Activated naive CD4-positive, alpha-beta T cell treated with anti-CD3 and anti-CD28 coated beads, Interleukin-2, amount 10 ng/mL, durations not matched to agents 7 days and 5 days (primary cell): ENCODE results near the gene NTN5.
"Not testable (repeated sequence)": the region's sequence is repeated elsewhere in the genome, so short reads cannot be mapped to it uniquely, and the experiment has no call there.

Experiments used
- CTCF ChIA-PET: fragments of 350-600 bp; sonication (Branson Sonifier 250); formaldehyde crosslinking; loops from one replicate; lab custom pipeline; 2021; ENCODE audit warnings: antibody characterized with exemption; lab: Charles Lee
- DNase-seq: peaks from one replicate; pipeline ENCODE4 v3.0.0-alpha.2; 2020
- H3K27ac Mint-ChIP-seq: one replicate; pipeline ENCODE4 v1.8.0; 2021; ENCODE audit warnings: mild to moderate bottlenecking, moderate library complexity, mixed read lengths
- H3K27me3 Mint-ChIP-seq: one replicate; pipeline ENCODE4 v1.8.0; 2021; ENCODE audit warnings: mild to moderate bottlenecking, mixed read lengths
- H3K36me3 Mint-ChIP-seq: one replicate; pipeline ENCODE4 v1.8.0; 2021; ENCODE audit warnings: mixed read lengths
- H3K4me1 Mint-ChIP-seq: one replicate; pipeline ENCODE4 v1.8.0; 2021; ENCODE audit warnings: mixed read lengths
- H3K4me3 Mint-ChIP-seq: one replicate; pipeline ENCODE4 v1.8.0; 2021; ENCODE audit warnings: mild to moderate bottlenecking, moderate library complexity, mixed read lengths
- H3K9me3 Mint-ChIP-seq: one replicate; pipeline ENCODE4 v1.8.0; 2021; ENCODE audit warnings: mixed read lengths

The NTN5 gene

DNA sequence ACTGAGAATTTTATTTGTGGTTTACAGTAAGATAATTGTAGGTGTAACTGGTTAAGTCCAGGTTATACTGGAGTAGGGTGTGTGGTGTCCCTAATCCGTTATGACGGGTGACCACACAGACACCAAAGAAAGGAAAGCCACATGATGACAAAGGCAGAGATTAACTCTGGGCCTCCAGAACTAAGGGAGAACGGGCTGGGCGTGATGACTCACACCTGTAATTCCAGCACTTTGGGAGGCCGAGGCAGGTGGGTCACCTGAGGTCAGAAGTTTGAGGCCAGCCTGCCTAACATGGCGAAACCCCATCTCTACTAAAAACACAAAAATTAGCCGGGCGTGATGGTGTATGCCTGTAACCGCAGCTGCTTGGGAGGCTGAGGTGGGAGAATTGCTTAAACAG lies 12.8 kb upstream of the NTN5 start:
- no peak overlapping the region for H3K4me3 Mint-ChIP-seq
- H3K27ac Mint-ChIP-seq = no peak overlapping the region
- H3K4me1 Mint-ChIP-seq = no peaks in the 10 kb centered on the region
- CTCF ChIA-PET = no interaction called here
- no peaks in the 10 kb centered on the region for H3K36me3 Mint-ChIP-seq
- H3K27me3 Mint-ChIP-seq = no peaks in the 10 kb centered on the region
- DNase-seq = no peak
- no peaks in the 10 kb centered on the region for H3K9me3 Mint-ChIP-seq

DNA sequence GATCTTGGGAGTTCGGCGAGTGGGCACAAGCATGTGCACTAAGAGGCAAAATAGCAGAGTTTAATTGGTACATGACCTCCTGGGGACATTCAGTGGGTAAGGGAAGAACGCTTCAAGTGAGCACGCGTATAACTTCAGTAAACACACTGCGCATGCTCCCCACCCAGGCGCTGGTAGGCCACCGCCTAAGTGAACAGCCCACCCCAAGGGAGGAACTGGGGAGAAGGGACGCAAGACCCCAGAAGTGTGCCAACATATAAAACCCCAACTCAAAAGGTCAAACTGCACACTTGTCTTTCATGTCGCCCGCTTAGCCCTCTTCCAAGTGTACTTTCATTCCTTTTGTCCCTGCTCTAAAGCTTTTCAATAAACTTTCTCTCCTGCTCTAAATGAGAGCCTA lies 10.5 kb upstream of the NTN5 start:
- CTCF ChIA-PET = interaction anchor here (1.2 to 1.4 kb wide), 2 partner anchors 9 to 12 kb away, joined by 3 to 4 read pairs; no protein-coding TSS in a partner anchor
- H3K27me3 Mint-ChIP-seq = no peaks in the 10 kb centered on the region
- DNase-seq = no peak
- no peak overlapping the region for H3K4me3 Mint-ChIP-seq
- H3K36me3 Mint-ChIP-seq = no peaks in the 10 kb centered on the region
- no peaks in the 10 kb centered on the region for H3K4me1 Mint-ChIP-seq
- no peak overlapping the region for H3K27ac Mint-ChIP-seq
- no peaks in the 10 kb centered on the region for H3K9me3 Mint-ChIP-seq

DNA sequence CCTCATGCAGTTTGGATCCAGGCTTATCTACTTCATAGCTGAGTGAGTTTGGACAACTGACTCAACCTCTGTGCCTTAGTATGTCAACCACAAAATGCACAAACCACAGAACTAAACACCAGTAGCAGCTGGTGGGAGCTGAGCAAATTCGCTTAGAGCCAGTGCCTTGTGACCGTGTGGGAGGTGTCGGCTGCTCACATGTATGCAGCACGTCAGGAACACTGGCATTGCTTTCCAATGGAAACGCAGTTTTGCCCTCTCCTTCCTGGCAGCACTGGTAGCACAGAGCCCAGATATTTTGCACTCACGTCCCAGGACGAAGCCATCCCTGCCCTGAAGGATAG lies 8.3 kb upstream of the NTN5 start:
- Mint-ChIP-seq H3K27ac (no peak overlapping the region), H3K4me1 (no peaks in the 10 kb centered on the region), H3K27me3 (peaks cover 11% of the 10 kb centered on the region), H3K9me3 (no peaks in the 10 kb centered on the region), H3K36me3 (no peaks in the 10 kb centered on the region), H3K4me3 (no peak overlapping the region)
- CTCF ChIA-PET = no interaction called here
- no peak for DNase-seq

DNA sequence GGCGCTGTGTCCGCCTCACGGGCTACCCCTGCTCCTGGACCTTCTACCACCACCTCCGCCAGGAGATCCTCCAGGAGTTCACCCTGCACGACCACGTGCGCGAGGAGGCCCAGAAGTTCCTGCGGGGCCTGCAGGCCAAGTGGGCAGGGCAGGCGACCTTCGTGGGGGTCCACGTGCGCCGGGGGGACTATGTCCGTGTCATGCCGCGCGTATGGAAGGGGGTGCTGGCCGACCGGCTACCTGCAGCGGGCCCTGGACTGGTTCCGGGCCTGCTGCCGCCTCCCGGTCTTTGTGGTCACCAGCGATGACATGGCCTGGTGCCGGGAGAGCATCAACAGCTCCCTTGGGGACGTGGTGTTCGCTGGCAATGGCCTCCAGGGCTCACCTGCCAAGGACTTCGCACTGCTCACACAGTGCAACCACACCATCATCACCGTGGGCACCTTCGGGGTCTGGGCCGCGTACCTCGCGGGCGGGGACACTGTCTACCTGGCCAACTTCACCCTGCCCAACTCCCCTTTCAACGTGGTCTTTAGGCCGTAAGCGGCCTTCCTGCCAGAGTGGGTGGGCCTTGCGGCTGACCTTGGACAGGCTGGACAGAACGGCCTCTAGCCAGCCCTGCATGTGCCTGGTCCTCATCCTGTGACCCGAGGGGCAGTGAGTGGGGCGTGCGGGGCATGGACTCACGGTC lies 7.8 kb upstream of the NTN5 start:
- CTCF ChIA-PET = no interaction called here
- Mint-ChIP-seq H3K9me3 (no peaks in the 10 kb centered on the region), H3K27me3 (peaks cover 14% of the 10 kb centered on the region), H3K36me3 (no peaks in the 10 kb centered on the region), H3K4me3 (no peak overlapping the region), H3K27ac (no peak overlapping the region), H3K4me1 (no peaks in the 10 kb centered on the region)
- no peak for DNase-seq

DNA sequence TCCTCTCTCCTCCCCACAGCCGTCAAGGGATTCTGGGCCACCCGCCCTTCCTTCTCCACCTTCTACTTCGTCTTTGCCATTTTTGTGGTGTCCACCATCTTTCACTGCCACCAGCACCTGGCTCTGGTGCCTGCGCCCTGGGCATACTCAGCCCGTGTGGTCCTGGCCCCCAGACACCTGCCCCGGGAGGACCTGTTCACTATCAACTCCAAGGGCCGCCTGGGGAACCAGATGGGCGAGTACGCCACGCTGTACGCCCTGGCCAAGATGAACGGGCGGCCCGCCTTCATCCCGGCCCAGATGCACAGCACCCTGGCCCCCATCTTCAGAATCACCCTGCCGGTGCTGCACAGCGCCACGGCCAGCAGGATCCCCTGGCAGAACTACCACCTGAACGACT lies 7.2 kb upstream of the NTN5 start:
- H3K4me3 Mint-ChIP-seq, H3K9me3 Mint-ChIP-seq, CTCF ChIA-PET, DNase-seq, H3K4me1 Mint-ChIP-seq, H3K27ac Mint-ChIP-seq, H3K36me3 Mint-ChIP-seq: not testable (repeated sequence)
- peaks cover 18% of the 10 kb centered on the region for H3K27me3 Mint-ChIP-seq

DNA sequence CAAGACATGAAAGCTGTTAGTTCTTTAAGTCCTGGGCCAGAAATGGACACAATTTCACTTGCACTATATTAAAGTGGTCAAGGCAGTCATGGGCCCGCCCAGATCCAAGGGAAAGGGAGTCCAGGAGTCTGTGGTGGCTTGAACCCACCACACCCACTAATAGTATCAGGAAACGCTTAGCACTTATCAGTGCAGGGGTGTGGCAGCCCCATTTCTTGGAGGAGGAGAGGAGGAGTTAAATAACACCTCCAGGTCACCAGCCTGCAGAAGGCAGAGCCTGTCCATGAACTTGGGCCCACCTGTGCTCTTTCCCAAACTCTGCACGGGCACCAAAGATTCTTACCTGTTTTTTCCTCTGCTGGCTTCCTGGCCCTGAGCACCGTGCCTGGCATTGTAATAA lies 5.4 kb upstream of the NTN5 start:
- H3K27ac Mint-ChIP-seq = no peak overlapping the region

DNA sequence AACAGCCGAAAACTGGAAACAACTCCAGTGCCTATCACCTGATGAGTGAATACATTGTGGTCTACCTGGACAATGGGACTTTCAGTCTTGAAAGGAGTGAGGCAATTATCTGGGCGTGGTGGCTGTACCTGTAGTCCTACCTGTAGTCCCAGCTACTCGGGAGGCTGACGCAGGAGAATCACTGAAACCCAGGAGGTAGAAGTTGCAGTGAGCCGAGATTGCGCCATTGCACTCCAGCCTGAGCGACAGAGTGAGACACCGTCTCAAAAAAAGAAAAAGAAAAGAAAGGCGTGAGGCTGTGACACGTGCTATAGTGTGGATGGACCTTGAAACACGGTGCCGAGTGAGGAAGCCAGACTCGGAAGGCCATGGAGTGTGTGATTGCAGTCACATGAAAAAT lies 4.1 kb upstream of the NTN5 start:
- CTCF ChIA-PET = interaction anchor here (0.8 to 4.3 kb wide), 5 partner anchors 10 to 294 kb away, joined by 3 to 31 read pairs (median 5); partner anchors contain the start of gene CA11
- H3K4me1 Mint-ChIP-seq = peaks cover 6% of the 10 kb centered on the region
- peaks cover 27% of the 10 kb centered on the region for H3K27me3 Mint-ChIP-seq
- DNase-seq = no peak
- no peaks in the 10 kb centered on the region for H3K36me3 Mint-ChIP-seq
- no peaks in the 10 kb centered on the region for H3K9me3 Mint-ChIP-seq
- no peak overlapping the region for H3K27ac Mint-ChIP-seq
- H3K4me3 Mint-ChIP-seq = no peak overlapping the region

More for the DNA sequence above, 5.4 kb upstream of the NTN5 start:
- DNase-seq = no peak
- CTCF ChIA-PET = interaction anchor here (1.7 to 2.3 kb wide), 2 partner anchors 61 to 293 kb away, joined by 5 read pairs; no protein-coding TSS in a partner anchor
- H3K9me3 Mint-ChIP-seq = no peaks in the 10 kb centered on the region
- H3K4me1 Mint-ChIP-seq = peaks cover 6% of the 10 kb centered on the region
- peaks cover 22% of the 10 kb centered on the region for H3K27me3 Mint-ChIP-seq
- H3K36me3 Mint-ChIP-seq = no peaks in the 10 kb centered on the region
- H3K4me3 Mint-ChIP-seq = no peak overlapping the region

DNA sequence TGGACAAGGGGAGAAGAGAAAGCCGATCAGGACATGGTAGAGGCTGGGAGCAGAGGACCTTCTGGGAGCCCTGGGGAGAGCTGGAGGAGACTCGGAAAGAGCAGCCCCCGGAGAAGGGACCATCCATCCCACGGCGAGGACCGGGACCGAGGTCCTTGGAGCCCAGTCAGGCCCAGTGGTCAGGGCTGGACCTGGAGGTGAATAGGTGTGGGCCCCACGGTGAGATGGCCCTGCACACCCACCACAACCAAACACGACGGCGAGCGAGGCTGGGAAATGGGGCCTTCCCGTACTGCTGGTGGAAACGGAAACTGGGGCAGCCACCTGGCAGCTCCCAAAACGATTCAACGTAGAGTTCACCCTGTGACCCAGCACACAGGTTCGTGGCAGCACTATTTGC lies 3.7 kb upstream of the NTN5 start:
- Mint-ChIP-seq H3K27me3 (peaks cover 27% of the 10 kb centered on the region), H3K4me3 (no peak overlapping the region), H3K9me3 (no peaks in the 10 kb centered on the region)

DNA sequence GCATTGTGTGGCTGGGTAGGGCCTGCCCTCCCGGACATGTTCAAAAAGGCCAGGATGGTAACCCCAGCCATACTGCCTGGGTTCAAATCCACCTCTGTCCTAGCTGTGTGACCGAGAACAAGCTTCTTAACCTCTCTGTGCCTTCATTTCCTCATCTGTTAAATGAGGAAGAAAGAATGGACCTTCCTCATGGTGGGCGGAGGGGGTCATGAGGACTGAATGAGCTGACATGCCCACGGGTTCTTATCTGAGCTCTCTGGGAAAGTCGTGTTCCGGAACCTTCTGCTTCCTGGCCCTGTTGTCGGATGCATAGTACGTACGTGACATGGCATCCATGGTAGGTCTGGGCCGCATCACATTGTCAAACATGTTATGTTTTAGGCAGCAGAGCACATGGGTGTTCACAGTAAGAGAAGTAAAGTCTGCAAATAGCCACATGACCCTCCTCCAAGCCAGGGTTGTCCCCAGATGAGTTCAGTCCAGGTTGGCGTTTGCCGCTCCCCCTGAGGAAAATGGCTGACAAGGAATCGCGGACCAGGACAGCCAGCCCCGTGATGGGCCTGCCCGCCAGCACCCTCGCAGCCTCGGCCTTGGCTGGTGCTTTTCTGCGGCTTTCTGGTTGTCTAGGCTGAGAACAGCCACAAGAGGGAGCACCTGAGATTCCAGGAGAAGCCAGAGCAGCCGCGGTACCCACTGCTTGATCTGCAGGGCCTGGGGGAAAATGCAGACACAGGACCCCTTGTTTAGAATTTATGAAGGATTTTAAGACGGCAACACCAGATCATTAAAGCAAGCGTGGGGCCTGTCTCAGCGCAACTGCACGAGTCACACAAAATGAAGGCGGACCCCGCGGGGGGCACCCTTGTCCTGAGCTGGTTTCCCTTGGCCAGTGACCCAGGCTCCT lies 2.4 kb upstream of the NTN5 start:
- peaks cover 27% of the 10 kb centered on the region for H3K27me3 Mint-ChIP-seq
- H3K4me1 Mint-ChIP-seq = peaks cover 6% of the 10 kb centered on the region
- no peaks in the 10 kb centered on the region for H3K36me3 Mint-ChIP-seq
- DNase-seq = peak; percentile 86
- CTCF ChIA-PET = interaction anchor here (0.8 to 4.3 kb wide), 12 partner anchors 9 to 295 kb away, joined by 3 to 31 read pairs (median 4); partner anchors contain the start of gene CA11
- H3K9me3 Mint-ChIP-seq = no peaks in the 10 kb centered on the region
- H3K4me3 Mint-ChIP-seq = no peak overlapping the region
- H3K27ac Mint-ChIP-seq = no peak overlapping the region

More for the DNA sequence above, 3.7 kb upstream of the NTN5 start:
- CTCF ChIA-PET = interaction anchor here (1.6 to 4.3 kb wide), 4 partner anchors 10 to 171 kb away, joined by 3 to 31 read pairs (median 4); partner anchors contain the start of gene CA11
- no peak for DNase-seq
- Mint-ChIP-seq H3K27ac (no peak overlapping the region), H3K4me1 (peaks cover 6% of the 10 kb centered on the region), H3K36me3 (no peaks in the 10 kb centered on the region)

DNA sequence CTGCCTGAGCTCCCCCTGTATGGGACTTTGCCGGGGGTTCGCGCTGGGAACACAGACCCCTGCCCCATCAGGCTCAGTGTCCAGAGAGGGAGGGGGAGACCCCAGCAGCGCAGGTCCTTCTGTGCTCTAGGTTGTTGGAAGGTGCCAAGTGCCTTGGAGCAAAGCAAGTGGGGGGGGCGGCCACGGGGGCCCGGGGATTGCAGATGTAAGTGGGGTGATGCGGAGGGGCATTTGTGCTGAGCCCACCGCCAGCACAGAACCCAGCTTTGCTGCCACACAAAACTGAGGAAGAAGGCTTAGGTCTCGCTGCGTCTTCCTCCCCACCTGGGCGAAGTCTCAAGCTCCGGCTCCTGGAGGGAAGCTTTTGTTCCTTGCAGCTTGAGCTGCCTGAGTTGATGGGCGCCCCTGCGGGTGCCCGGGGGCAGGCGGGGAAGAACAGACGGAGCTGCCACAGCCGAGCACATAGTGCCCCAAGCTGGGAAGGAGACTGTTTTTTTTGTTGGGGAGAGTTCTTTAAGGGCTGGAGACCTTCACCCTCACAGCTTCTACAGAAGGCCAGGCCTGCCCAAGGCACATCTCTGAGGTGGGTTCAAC lies 1.5 kb upstream of the NTN5 start:
- Mint-ChIP-seq H3K9me3 (peaks cover 6% of the 10 kb centered on the region), H3K36me3 (no peaks in the 10 kb centered on the region), H3K27ac (no peak overlapping the region), H3K4me3 (no peak overlapping the region), H3K27me3 (peaks cover 27% of the 10 kb centered on the region), H3K4me1 (peaks cover 6% of the 10 kb centered on the region)
- no peak for DNase-seq
- CTCF ChIA-PET = interaction anchor here (0.8 to 4.3 kb wide), 7 partner anchors 8 to 65 kb away, joined by 4 to 31 read pairs (median 5); partner anchors contain the start of gene CA11

DNA sequence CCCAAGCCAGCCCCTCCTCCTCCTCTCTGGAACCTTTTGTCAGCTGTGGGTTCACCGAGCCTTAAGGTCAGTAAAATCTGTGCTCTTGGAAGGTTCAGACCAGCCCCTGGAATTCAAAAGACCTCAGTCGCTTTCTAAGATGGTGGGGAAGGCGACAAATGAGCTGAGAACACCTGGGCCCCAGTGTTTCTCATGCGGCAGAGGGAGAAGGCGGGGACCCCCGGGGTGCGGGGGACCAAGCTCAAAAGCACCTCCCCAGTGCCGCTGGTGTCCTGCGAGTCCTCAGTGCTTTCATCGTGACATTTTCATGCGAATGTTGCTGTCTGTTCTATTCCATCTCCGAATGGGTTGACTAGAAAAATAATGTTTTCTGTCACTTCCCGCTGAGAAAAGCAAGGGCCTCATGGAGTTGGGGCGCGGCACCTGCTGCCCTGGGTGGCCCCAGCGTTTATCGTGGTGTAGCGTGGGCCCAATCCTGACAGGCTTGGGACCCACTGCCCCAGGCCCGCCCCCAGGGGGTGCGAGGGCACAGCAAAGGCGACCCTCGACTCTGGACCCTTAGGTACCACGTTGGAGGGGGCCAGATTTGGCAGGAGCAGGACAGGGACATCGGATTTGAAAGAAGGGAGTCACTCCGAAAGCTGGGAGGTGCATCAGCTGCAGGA lies 751 bp upstream of the NTN5 start:
- CTCF ChIA-PET = interaction anchor here (0.5 to 4.3 kb wide), 4 partner anchors 25 to 112 kb away, joined by 3 to 31 read pairs (median 9); partner anchors contain the start of gene CA11
- Mint-ChIP-seq H3K4me1 (peaks cover 6% of the 10 kb centered on the region), H3K4me3 (no peak overlapping the region), H3K27me3 (peaks cover 27% of the 10 kb centered on the region), H3K36me3 (no peaks in the 10 kb centered on the region), H3K27ac (no peak overlapping the region), H3K9me3 (peaks cover 6% of the 10 kb centered on the region)
- DNase-seq = no peak

DNA sequence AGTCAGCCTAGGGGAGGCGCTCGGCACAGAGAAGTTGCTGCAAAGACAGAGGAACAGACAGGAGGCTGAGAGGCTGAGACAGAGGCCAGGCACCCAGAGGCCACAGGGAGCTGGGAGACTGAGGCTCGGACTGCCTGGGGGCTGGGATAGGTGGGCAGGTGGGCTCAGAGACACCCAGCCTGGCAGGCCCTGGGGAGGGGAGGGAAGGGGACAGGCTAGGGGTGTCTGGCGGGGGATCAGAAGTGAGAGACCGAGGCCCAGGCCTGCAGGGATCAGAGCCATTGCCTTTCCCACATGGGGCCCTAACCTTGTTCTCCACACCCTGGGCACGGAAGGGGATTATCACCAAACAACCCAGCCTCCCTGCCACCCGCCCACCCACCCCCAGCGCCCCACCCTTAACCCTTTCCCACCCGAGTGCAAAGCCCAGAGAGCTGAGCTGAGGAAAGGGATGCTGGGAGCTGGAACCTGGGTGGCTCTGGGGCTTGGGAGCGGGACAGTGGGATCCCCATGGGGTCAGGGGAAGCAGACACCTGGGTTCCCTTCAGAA lies 1.3 kb downstream of the NTN5 start:
- CTCF ChIA-PET = interaction anchor here (1.0 kb wide), 1 partner anchor 12 kb away, joined by 3 read pairs; no protein-coding TSS in a partner anchor
- peaks cover 6% of the 10 kb centered on the region for H3K9me3 Mint-ChIP-seq
- H3K36me3 Mint-ChIP-seq = no peaks in the 10 kb centered on the region
- H3K27ac Mint-ChIP-seq = no peak overlapping the region
- H3K4me3 Mint-ChIP-seq = no peak overlapping the region
- no peak for DNase-seq
- H3K4me1 Mint-ChIP-seq = peaks cover 6% of the 10 kb centered on the region
- H3K27me3 Mint-ChIP-seq = peaks cover 24% of the 10 kb centered on the region

DNA sequence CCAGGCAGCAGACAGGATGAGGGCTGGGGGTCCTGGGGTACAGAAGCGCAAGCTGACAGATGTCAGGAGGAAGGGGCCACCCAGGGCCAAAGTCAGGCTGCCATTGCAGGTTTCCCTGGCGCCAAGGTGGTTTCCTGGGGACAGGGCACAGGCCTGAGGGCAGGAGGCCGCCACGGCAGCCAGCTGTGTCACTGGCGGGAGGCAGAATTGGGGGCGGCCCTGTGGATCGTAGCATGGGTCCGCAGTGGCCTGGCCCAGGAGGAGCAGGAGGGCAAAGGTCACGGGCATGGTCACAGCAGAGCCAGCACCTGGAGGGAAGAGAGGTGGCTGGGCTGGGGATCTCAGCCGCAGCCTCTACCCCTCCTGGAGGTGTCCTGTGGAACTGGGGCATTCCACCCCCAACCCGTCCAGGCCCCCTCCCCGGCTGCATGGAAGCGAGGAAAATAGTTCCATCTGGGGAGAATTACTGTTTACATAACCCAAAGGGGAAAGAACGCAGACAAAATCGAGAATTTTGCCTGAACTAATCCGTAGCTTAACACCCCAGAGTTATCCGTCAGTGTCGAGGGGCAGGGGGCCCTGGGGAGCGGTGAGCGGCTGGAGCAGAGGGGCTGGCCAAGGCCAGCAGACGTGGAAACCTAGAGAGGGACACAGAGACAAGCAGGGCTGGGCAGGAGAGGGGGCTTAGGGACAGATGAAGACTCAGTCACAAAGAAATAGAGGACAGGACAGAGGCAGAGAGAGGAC lies 1.9 kb downstream of the NTN5 start:
- CTCF ChIA-PET = interaction anchor here (1.0 kb wide), 1 partner anchor 13 kb away, joined by 3 read pairs; no protein-coding TSS in a partner anchor
- no peak for DNase-seq
- Mint-ChIP-seq H3K4me1 (peaks cover 6% of the 10 kb centered on the region), H3K27ac (no peak overlapping the region), H3K4me3 (no peak overlapping the region), H3K36me3 (no peaks in the 10 kb centered on the region), H3K9me3 (peaks cover 6% of the 10 kb centered on the region), H3K27me3 (peaks cover 18% of the 10 kb centered on the region)
